GM19372 (cell line): ENCODE data around the gene CCDC200.
"Not testable (repeated sequence)": the region's sequence is repeated elsewhere in the genome, so short reads cannot be mapped to it uniquely, and the experiment has no call there.

Experiments used
- ATAC-seq: cut with Tn5 transposase; IDR thresholded peaks from one replicate; pipeline ENCODE4 v1.9.1; 2021; ENCODE audit warnings: mild to moderate bottlenecking, low read depth, moderate library complexity; ENCODE audit not compliant: unreplicated experiment

CCDC200 gene

DNA sequence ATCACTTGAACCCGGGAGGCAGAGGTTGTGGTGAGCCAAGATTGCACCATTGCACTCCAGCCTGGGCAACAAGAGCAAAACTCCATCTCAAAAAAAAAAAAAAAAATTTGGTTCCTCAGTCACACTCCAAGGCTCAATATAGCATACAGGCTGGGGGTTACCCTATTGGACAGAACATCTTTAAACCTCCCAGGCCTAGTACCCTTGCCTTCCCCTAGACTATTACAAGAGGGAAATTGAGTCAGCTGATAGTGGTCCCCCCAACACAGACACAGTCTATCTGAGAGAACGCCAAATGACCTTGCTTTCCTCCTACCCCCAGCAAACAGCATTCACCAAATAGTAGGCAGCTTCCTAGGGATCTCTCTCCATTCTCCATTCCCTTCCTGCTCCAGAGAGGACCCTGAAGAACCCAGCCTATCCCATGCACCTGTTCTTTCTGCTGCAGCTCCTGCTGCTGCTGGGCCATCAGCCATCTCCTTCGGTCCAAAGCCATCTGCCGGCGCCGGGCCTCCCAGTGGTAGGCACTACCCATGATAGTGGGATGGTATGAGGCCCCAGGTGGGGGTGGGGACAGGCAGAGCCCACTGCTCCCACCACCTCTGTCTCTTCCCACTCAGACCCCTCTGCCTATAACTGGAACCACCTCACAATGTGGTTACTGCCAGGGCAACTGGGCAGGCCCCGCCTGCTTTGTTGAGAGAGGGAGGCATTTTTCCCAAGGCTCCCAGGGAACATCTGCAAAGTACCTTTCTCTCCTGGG lies at the start of gene CCDC200:
TSS of gene CCDC200 (minus strand) at position 604 of the 763 bp plus-strand sequence. CDS start at position 535, 69 bp downstream.
- not testable (repeated sequence) for ATAC-seq

DNA sequence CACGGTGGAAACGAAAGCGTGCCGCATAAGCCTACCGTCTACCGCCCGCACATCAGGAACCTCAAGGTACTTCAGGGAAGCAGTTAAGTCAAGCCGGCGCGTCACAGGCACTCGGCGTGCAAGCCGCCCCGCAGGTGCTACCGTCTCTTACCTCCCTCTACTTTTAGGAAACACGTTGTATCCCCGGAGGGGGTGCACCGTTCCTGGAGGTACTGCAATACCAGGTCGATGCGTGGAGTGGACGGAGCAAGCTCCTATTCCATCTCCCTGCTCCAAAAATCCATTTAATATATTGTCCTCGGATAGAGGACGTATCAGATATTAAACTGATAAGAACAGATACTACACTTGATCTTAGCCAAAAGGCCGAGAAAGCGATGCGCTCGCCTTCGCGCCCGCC lies 44.5 kb upstream of the CCDC200 start:
- ATAC-seq = not testable (repeated sequence)

DNA sequence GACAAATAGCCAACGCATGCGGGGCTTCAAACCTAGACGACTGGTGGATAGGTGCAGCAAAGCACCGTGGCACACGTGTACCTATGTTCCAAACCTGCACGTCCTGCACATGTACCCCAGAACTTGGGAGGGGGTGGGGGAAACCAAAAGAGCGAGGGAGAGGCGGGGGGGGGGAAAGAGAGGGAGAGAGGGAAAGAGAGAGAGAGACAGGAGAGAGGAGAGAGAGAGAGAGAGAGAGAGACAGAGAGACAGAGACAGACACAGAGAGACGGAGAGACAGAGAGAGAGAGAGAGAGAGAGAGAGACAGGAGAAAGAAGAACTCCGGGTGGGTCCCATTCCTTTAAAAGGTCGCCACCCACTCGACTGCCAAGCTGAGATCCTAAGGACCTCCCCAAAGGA lies 44.1 kb upstream of the CCDC200 start:
- not testable (repeated sequence) for ATAC-seq

DNA sequence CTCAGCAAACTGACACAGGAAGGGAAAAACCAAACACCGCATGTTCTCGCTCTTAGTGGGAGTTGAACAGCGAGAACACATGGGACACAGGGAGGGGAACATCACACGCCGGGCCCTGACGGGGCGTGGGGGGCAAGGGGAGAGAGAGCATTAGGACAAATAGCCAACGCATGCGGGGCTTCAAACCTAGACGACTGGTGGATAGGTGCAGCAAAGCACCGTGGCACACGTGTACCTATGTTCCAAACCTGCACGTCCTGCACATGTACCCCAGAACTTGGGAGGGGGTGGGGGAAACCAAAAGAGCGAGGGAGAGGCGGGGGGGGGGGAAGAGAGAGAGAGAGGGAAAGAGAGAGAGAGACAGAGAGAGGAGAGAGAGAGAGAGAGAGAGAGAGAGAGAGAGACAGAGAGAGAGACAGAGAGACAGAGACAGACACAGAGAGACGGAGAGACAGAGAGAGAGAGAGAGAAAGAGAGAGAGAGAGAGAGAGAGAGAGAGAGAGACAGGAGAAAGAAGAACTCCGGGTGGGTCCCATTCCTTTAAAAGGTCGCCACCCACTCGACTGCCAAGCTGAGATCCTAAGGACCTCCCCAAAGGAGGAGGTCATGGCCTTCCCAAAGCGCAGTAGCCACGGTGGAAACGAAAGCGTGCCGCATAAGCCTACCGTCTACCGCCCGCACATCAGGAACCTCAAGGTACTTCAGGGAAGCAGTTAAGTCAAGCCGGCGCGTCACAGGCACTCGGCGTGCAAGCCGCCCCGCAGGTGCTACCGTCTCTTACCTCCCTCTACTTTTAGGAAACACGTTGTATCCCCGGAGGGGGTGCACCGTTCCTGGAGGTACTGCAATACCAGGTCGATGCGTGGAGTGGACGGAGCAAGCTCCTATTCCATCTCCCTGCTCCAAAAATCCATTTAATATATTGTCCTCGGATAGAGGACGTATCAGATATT lies 42.4 kb upstream of the CCDC200 start:
- ATAC-seq = not testable (repeated sequence)

DNA sequence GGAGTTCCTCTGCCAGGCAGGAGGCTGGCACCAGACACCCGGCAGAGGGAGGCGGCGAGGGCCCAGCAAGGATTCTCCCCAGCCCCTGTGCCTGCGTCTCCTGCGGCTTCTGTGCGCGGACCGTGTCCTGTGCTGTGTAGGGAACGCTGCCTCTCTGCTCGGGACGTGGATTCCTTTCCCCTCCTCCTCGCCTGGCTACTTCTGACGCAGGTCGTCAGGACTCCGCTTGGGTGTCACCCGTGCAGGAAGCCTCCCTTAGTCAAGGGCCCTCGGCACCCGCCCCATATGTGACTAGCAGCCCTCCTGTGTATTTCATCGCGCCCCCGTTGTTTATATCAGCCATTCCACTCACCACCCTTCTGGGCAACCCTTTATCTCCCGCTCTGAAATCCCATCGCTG lies 18.0 kb upstream of the CCDC200 start:
- ATAC-seq = not testable (repeated sequence)

DNA sequence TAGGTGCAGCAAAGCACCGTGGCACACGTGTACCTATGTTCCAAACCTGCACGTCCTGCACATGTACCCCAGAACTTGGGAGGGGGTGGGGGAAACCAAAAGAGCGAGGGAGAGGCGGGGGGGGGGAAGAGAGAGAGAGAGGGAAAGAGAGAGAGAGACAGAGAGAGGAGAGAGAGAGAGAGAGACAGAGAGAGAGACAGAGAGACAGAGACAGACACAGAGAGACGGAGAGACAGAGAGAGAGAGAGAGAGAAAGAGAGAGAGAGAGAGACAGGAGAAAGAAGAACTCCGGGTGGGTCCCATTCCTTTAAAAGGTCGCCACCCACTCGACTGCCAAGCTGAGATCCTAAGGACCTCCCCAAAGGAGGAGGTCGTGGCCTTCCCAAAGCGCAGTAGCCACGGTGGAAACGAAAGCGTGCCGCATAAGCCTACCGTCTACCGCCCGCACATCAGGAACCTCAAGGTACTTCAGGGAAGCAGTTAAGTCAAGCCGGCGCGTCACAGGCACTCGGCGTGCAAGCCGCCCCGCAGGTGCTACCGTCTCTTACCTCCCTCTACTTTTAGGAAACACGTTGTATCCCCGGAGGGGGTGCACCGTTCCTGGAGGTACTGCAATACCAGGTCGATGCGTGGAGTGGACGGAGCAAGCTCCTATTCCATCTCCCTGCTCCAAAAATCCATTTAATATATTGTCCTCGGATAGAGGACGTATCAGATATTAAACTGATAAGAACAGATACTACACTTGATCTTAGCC lies 12.4 kb upstream of the CCDC200 start:
- ATAC-seq = not testable (repeated sequence)

DNA sequence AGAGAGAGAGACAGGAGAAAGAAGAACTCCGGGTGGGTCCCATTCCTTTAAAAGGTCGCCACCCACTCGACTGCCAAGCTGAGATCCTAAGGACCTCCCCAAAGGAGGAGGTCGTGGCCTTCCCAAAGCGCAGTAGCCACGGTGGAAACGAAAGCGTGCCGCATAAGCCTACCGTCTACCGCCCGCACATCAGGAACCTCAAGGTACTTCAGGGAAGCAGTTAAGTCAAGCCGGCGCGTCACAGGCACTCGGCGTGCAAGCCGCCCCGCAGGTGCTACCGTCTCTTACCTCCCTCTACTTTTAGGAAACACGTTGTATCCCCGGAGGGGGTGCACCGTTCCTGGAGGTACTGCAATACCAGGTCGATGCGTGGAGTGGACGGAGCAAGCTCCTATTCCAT lies 11.2 kb upstream of the CCDC200 start:
- not testable (repeated sequence) for ATAC-seq

DNA sequence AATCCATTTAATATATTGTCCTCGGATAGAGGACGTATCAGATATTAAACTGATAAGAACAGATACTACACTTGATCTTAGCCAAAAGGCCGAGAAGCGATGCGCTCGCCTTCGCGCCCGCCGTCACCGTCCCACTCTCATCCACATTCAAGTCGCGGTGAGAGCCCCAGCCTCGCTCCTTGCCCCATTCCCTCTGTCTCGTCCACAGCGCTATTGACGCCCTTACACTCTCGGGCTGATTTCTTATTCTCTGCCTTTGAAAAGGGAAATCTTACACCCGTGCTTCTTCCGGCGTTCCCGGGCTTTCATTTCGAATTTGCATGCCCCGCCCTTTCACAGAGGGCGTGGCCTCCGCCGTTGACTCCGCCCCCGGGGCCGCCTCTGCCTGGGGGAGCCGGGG lies 5.5 kb upstream of the CCDC200 start, which contains the start of gene RNU2-1:
TSS of gene RNU2-1 (minus strand) at position 101 of the 400 bp plus-strand sequence.
- ATAC-seq = not testable (repeated sequence)

DNA sequence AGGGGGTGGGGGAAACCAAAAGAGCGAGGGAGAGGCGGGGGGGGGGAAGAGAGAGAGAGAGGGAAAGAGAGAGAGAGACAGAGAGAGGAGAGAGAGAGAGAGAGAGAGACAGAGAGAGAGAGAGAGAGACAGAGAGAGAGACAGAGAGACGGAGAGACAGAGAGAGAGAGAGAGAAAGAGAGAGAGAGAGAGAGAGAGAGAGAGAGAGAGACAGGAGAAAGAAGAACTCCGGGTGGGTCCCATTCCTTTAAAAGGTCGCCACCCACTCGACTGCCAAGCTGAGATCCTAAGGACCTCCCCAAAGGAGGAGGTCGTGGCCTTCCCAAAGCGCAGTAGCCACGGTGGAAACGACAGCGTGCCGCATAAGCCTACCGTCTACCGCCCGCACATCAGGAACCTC lies 4.8 kb upstream of the CCDC200 start:
- ATAC-seq = not testable (repeated sequence)

DNA sequence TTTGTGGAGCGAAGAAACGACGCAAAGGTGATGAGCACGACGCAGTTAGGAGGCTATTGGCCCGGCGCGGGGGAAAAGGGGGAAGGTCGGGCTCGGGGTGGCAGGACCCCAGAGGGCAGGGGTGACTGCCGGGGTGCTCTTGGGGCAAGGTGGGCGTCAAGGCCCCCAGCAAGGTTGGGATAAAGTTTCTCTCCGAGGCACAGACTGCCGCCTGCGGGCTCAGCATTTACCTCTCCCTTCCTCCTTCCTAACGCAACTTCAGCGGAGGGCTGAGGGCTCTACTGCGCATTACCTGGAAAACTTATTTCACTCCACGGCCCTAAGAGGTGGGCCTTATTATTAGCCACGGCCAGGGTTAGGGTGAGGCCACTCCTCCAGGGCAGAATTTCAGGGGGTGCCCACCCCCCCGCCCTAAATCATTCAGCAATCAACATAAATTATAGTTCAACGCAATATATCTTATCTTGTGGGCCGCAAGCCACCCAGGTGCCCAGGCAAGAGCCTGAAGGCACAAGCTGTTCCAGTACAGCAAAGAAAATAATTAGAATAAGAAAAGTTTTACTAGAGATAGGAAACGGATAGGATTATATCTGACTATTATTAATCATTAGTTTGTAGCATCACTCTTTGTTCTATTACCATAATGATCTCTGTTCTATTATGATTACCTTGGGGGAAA lies 3.7 kb upstream of the CCDC200 start:
- not testable (repeated sequence) for ATAC-seq

DNA sequence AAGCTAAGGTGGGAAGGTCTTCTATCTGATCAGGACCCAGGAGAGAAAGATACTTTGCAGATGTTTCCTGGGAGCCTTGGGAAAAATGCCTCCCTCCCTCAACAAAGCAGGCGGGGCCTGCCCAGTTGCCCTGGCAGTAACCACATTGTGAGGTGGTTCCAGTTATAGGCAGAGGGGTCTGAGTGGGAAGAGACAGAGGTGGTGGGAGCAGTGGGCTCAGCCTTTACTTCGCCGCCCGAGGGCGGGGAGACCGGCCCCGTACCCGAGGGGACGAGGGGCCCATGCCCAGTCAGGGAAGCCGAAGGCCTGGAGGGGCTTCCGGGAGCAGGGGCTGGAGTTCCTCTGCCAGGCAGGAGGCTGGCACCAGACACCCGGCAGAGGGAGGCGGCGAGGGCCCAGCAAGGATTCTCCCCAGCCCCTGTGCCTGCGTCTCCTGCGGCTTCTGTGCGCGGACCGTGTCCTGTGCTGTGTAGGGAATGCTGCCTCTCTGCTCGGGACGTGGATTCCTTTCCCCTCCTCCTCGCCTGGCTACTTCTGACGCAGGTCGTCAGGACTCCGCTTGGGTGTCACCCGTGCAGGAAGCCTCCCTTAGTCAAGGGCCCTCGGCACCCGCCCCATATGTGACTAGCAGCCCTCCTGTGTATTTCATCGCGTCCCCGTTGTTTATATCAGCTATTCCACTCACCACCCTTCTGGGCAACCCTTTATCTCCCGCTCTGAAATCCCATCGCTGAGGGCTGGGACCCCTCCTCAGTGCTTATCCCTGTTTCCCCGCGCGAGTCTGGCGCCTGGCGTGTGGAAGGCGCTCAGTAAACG lies 3.0 kb upstream of the CCDC200 start:
- ATAC-seq = not testable (repeated sequence)

DNA sequence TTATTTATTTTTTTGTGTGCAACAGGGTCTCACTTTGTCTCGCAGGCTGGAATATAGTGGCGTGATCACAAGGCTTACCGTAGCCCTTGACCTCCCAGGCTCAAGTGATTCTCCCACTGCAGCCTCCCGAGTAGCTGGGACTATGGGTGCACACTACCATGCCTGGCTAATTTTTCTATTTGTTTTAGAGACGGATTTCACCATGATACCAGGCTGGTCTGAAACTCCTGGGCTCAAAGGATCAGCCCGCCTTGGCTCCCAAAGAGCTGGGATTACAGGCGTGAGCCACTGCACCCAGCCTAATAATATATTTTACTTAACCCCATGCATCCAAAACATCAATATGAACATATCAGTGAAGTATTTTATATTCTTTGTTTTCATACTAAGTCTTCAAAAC lies 2.0 kb downstream of the CCDC200 start:
- ATAC-seq = no peak

DNA sequence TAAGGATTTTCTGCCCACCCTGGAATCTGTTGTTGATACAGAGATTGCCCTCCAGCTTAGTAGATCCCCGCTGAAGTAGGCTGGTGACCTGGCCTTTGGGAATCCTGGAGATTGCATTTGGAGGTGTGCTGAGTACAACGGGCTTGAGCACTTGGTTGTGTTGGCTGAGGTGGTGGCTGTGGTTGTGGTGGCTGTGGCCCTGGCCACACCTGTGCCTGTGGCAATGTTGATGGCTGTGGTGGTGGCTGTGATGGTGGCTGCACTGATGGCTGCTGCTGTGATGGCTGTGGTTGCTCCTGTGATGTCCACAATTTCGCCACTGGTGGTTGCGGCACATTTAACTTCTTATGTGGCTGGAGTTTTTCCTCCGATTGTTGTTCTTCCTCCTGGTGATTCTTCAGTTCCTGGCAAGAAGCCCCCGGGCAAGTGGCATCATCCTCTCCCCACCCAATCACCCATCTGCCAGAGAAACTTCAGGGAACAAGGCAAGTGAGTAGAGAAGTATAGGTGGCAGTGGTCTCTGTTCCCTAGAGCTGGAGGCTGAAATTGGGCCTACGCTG lies 4.2 kb downstream of the CCDC200 start:
- no peak for ATAC-seq

DNA sequence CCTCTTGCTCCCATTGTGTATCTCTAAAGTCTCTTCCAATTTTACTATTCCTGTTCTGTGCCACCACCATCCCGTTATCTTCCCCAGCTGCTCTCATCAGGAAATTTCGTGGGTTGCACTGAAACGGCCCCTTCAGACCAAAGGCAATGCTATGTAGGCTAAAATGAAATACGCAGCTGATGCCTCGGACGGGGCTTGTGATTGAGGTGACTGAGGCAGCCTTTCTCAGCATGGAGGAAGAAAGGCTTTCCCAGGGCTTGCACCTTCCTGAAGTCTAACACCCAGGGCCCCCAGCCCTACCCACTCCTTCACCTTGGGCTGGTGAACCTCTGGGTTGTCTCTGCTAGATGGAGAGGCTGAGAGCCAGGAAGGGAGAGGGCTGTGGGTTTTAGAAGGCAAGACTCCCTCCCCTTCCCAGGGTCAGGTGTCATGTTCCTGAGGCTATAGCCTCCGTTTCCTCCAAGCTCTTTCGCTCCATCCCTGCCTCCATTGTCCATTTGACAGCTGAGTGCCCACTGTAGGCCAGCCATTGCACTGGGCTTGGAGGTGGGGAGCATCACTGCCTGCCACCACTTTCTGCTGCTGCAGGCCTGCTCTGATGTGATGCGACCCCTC lies 7.8 kb downstream of the CCDC200 start:
- no peak for ATAC-seq

DNA sequence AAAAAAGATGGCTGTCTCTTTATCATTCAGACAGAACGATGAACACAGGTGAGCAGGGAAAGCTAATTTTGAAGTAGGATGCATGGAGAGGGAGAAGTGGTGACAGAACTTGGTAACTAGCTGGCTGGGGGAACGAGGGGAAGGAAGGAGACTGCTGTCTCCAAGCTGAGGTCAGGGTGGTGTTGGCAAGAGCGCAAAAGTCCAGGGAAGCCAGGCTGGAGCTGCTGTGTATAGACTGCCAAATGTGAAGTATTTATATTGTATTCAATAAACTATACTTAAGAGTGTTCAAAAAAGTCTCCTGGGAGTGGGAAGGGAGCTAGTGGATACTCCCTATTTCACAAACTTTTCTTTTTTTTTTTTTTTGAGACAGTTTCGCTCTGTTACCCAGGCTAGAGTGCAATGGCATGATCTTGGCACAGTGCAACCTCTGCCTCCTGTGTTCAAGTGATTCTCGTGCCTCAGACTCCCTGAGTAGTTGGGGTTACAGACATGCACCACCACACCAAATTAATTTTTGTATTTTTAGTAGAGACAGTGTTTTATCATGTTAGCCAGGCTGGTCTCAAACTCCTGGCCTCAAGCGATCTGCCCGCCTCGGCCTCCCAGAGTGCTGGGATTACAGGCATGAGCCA lies 8.6 kb downstream of the CCDC200 start:
- no peak for ATAC-seq

DNA sequence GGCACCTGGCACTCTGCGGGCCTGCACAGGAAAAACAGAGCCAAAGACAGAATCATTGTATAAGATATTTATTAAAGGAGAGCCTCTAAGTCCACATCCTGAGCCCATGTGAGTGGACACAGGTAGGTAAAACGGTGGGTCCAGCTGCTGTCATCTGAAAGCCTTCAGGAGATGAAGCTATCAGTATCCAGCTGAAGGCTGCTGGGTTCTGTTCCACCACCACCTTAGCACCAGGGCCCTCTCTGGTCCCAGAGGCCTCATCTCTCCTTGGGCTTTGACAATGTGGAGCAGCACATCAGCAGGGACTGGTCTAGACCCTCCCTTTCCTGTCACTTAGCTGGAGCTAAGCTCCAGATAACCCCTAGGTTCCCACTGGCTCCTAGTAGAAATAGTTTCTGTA lies 9.4 kb downstream of the CCDC200 start:
- no peak for ATAC-seq

DNA sequence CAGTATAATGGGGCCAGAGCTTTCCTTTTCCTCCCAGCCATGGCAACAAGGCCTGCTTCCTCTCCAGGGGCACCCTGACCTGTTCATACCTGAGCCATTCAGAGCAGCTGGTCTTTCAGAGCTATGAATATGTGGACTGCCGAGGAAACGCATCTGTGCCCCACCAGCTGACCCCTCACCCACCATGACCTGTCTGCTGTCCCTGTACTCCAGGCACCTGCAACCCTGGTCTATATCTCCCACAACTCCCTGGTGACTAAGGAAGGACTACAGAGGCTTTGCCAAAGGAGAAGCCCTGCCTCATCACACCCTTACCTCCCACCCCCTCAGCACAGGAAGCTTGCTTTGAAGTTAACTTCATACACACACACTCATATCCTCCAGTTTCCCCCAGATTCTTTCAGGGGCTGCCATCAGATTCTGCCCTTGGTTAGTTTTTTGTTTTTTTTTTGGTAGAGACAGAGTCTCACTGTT lies 10.8 kb downstream of the CCDC200 start:
- ATAC-seq = no peak
